ENCODE data around the gene ESRRG. TPM values are rescaled to one million over a fixed set of nuclear protein-coding genes. Genes with fewer than 3 reads are reported as not detected.

ESRRG gene
- total RNA-seq, 1 donor from 2014 or later = 9.6 TPM

GRCh38 chr1:216482620-216483019, 240.6 kb downstream of the ESRRG start:
- Mint-ChIP-seq H3K4me1 (ENCODE audit: low read depth) (no peaks in the 10 kb centered on the region), H3K4me3 (ENCODE audit: low read depth) (no peak overlapping the region), H3K27me3 (no peaks in the 10 kb centered on the region), H3K9me3 (ENCODE audit: low read depth) (peaks cover 11% of the 10 kb centered on the region), H3K27ac (no peak overlapping the region), H3K36me3 (ENCODE audit: insufficient read depth) (peaks cover 3% of the 10 kb centered on the region)
- TF ChIP-seq CTCF (IDR thresholded peaks at IDR 0.05; ENCODE audit: unreplicated experiment) = no peak
- no peak for DNase-seq (ENCODE audit: low spot score, unreplicated experiment)

- no peaks in the 10 kb centered on the region for H3K4me1 Mint-ChIP-seq (ENCODE audit: low read depth)
- TF ChIP-seq CTCF (IDR thresholded peaks at IDR 0.05; ENCODE audit: unreplicated experiment) = no peak
- H3K9me3 Mint-ChIP-seq (ENCODE audit: low read depth) = peaks cover 7% of the 10 kb centered on the region
- no peak overlapping the region for H3K27ac Mint-ChIP-seq
- no peak for DNase-seq (ENCODE audit: low spot score, unreplicated experiment)
- H3K4me3 Mint-ChIP-seq (ENCODE audit: low read depth) = no peak overlapping the region
- no peaks in the 10 kb centered on the region for H3K36me3 Mint-ChIP-seq (ENCODE audit: insufficient read depth)
- no peaks in the 10 kb centered on the region for H3K27me3 Mint-ChIP-seq
Measured at GRCh38 chr1:216478238-216478637, 245.0 kb downstream of the ESRRG start.

- Mint-ChIP-seq H3K36me3 (ENCODE audit: insufficient read depth) (no peaks in the 10 kb centered on the region), H3K4me1 (ENCODE audit: low read depth) (no peaks in the 10 kb centered on the region), H3K27ac (no peak overlapping the region), H3K27me3 (no peaks in the 10 kb centered on the region), H3K4me3 (ENCODE audit: low read depth) (no peak overlapping the region), H3K9me3 (ENCODE audit: low read depth) (peaks cover 6% of the 10 kb centered on the region)
- DNase-seq (ENCODE audit: low spot score, unreplicated experiment) = no peak
- no peak for TF ChIP-seq CTCF (IDR thresholded peaks at IDR 0.05; ENCODE audit: unreplicated experiment)
Measured at GRCh38 chr1:216476341-216476740, 246.9 kb downstream of the ESRRG start.

GRCh38 chr1:216475659-216476276, 247.5 kb downstream of the ESRRG start:
- no peaks in the 10 kb centered on the region for H3K27me3 Mint-ChIP-seq
- H3K36me3 Mint-ChIP-seq (ENCODE audit: insufficient read depth) = no peaks in the 10 kb centered on the region
- no peak overlapping the region for H3K4me3 Mint-ChIP-seq (ENCODE audit: low read depth)
- no peak overlapping the region for H3K27ac Mint-ChIP-seq
- no peak for DNase-seq (ENCODE audit: low spot score, unreplicated experiment)
- peaks cover 3% of the 10 kb centered on the region for H3K9me3 Mint-ChIP-seq (ENCODE audit: low read depth)
- no peaks in the 10 kb centered on the region for H3K4me1 Mint-ChIP-seq (ENCODE audit: low read depth)
- no peak for TF ChIP-seq CTCF (IDR thresholded peaks at IDR 0.05; ENCODE audit: unreplicated experiment)

GRCh38 chr1:216466162-216466801, 256.9 kb downstream of the ESRRG start:
- peaks cover 25% of the 10 kb centered on the region for H3K4me1 Mint-ChIP-seq (ENCODE audit: low read depth)
- no peak overlapping the region for H3K4me3 Mint-ChIP-seq (ENCODE audit: low read depth)
- H3K9me3 Mint-ChIP-seq (ENCODE audit: low read depth) = no peaks in the 10 kb centered on the region
- H3K27me3 Mint-ChIP-seq = no peaks in the 10 kb centered on the region
- TF ChIP-seq CTCF (IDR thresholded peaks at IDR 0.05; ENCODE audit: unreplicated experiment) = no peak
- no peak overlapping the region for H3K27ac Mint-ChIP-seq
- DNase-seq (ENCODE audit: low spot score, unreplicated experiment) = no peak
- H3K36me3 Mint-ChIP-seq (ENCODE audit: insufficient read depth) = no peaks in the 10 kb centered on the region
